A549 treated with Hydrocortisone at 1 μM for 4 hours (cell line): Measurements from ENCODE around the gene GPR107. TPM values are rescaled to one million over a fixed set of nuclear protein-coding genes. Genes with fewer than 3 reads are reported as not detected.

Source experiments
- total RNA-seq: library from RNA; stranded (reverse); fragments of 200-300 nt; extraction: Qiagen RNA extraction; gene quantifications from 5 replicates; pipeline ENCODE4 v1.2.3, GENCODE V29; 2022

Gene GPR107
- 23.6 to 33.4 TPM (median 27.2 TPM) in 5 replicates for total RNA-seq

GRCh38 chr9:130053504-130054324 lies at the start of gene GPR107:
Gene GPR107, plus strand, starts transcription at chr9:130053906. Its CDS starts 27 bp downstream, at chr9:130053933.

GRCh38 chr9:130042885-130043653 lies 10.6 kb upstream of the GPR107 start, which contains the start of gene FNBP1:
Gene FNBP1, minus strand, starts transcription at chr9:130043189. Its CDS starts 214 bp downstream, at chr9:130042975.

GRCh38 chr9:130172161-130172857 lies 118.6 kb downstream of the GPR107 start, which contains the start of gene NCS1:
Gene NCS1, plus strand, starts transcription at chr9:130172404. Its CDS starts 260 bp downstream, at chr9:130172664.

Other genes with a start within 250 kb of the GPR107 start
- 57.3 to 64.4 TPM (median 62.1 TPM) in 5 replicates for gene TOR1A, start 229.8 kb upstream of the GPR107 start, total RNA-seq
- 46.5 to 54.9 TPM (median 48.5 TPM) in 5 replicates for gene C9orf78, start 218.6 kb upstream of the GPR107 start, total RNA-seq
- gene USP20, start 218.4 kb upstream of the GPR107 start, total RNA-seq, result 4.1 to 6.1 TPM (median 5.5 TPM) in 5 replicates
- 11.5 to 15.1 TPM (median 13.8 TPM) in 5 replicates for gene FNBP1, start 10.7 kb upstream of the GPR107 start, total RNA-seq
- 36.7 to 52.9 TPM (median 48.9 TPM) in 5 replicates for gene NCS1, start 118.5 kb downstream of the GPR107 start, total RNA-seq
- gene HMCN2, start 211.9 kb downstream of the GPR107 start, total RNA-seq, result 0.02 to 0.16 TPM (median 0.10 TPM) in 4 of 5 replicates, not detected in the other